D721Med (cell line): ENCODE results near the gene EML6.
A peak's percentile ranks its signal among the peaks of the same experiment; 100 is the strongest.

Source experiments
- DNase-seq: peaks from one replicate; pipeline ENCODE4 v3.0.0; 2011; ENCODE audit warnings: low spot score; ENCODE audit not compliant: insufficient read length
- FAIRE-seq: peaks from 2 replicates; lab custom pipeline; 2011; peaks lifted over from hg19 to GRCh38; lab: Jason Lieb, UNC
- CTCF ChIP-seq: IDR thresholded peaks from 2 replicates; pipeline ENCODE4 v1.5.1; 2012; ENCODE audit warnings: mild to moderate bottlenecking, control low read depth; ENCODE audit not compliant: insufficient read depth; ENCODE audit errors: missing control alignments

The EML6 gene

DNA sequence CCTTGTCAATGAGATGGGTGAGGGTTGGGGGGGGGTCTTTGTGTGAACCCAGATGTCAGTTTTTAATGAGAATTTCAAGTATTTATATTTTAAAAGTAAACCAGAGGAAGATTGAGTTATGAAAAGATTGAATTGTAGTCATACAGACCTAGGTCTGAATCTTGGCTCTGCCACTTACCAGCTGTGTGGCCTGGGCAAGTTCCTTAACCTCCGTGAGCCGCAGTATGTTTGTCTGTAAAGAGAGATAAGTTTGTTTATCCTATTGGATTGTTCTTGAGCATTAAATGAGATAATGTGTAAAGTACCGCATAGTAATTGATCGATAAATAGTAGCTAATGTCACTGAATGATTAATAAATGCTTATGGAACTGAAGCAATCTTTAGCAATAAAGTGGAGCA, 63.8 kb downstream of the EML6 start:
- no peak for FAIRE-seq
- no peak for DNase-seq

DNA sequence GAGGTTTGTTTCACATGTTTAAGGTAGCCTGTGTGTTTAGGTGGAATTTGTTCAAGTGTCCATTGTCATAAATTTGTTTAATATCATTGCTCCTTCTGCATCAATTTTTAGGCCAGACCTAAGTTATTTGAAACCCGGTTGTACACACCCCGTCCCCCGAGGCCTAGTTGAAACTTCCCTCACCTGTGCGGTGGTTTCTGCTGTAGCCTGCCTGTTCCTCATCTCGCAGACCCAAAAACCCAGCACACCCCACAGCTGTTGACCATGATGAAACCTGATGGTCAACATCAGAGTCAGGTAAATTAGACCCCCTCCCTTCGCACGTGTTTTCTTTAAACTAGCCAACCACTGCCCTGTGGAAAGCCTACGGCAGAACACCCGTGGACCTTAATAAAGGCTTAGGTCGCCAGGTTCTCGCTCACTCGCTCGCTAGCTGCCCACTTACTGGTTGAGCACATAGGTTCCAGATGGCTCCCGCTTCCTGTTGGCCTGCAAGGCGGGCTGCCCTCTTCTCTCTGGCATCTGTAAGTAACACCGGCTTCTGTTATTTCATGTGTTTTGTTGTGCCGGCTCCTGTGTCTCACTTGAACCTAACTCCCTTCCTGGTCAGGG, 64.4 kb downstream of the EML6 start:
- no peak for TF ChIP-seq CTCF

More for the DNA sequence above, 63.8 kb downstream of the EML6 start:
- no peak for TF ChIP-seq CTCF

GRCh38 chr2:54789878-54790277, 66.4 kb downstream of the EML6 start:
- FAIRE-seq: no peak
- no peak for TF ChIP-seq CTCF
- DNase-seq: no peak

More for the DNA sequence above, 64.4 kb downstream of the EML6 start:
- DNase-seq (no peak), FAIRE-seq (no peak)

DNA sequence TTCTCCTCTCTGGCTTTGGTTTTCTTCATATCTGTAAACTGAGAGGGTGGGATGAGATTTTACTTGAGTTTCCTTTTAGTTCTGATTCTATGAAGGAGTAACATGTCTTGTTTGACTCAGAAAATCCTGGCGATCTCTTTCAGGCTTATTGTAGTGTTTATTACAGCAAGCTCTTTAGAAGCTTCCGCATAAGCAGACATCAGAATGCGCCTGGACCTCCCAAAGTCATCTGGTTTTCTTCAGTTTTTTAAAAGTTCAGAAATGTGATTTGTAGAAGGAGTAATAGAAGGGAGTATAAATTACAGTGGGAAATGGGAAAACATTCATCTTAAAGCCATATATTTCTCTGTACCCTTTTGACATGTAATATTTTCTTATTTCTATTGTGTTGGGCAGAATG, 68.4 kb downstream of the EML6 start:
- TF ChIP-seq CTCF: no peak
- DNase-seq (no peak), FAIRE-seq (no peak)

- peak; percentile 25 for FAIRE-seq
- TF ChIP-seq CTCF: no peak
- no peak for DNase-seq
Measured at GRCh38 chr2:54797307-54797706, 73.8 kb downstream of the EML6 start.

- no peak for TF ChIP-seq CTCF
- FAIRE-seq: no peak
- no peak for DNase-seq
Measured at GRCh38 chr2:54801352-54801751, 77.9 kb downstream of the EML6 start.

DNA sequence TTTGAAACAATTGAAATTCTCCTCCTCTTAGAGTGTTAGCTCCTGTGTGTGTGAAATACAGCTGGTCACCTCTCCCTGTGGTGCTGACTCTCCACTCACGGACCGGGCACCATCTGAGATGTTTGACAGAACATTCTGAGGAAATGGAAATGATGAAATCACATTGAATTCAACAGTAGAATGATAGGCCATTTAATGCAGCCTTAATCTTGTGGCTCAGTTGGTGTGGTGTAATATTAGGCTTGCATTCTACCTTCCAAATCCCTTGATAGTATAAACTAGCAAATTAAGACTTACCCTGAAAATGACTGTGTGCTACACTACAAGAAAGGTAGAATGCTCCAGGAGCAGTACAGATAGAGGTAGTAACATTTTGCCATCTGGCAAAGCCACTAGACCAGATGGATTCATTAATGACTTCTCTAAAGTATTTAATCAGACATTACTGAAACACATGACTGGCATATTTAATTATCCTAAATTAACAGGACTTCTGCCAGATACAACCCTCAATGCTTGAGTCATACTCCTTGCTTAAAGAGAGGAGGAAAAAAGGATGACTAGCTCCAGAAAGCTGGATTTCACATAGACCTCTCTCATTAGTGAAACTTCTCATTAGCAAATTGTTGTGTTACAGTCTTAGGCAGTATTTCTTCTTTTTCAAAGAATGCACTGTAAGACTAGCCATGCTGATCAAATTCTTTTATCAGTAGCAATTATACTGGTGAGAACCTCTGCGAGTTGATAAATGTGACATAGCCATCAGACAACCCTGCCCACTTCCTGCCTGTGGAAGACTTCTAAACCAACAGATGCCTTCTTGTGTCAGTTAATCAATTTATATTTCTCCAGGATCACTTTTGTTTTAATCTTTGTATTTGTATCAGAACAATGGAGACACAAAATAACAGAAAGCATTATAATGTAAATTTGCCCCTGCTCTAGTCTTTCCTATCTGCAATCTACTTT, 80.6 kb downstream of the EML6 start:
- no peak for TF ChIP-seq CTCF
- no peak for DNase-seq
- no peak for FAIRE-seq
